H1 (cell line): ENCODE data around the gene MRM2. TPM values are rescaled to one million over a fixed set of nuclear protein-coding genes. Genes with fewer than 3 reads are reported as not detected.

Experiments
- CEBPB ChIP-seq: IDR thresholded peaks from 2 replicates; pipeline ENCODE4 v1.6.1; 2012; ENCODE audit warnings: low read depth, low read length
- JUND ChIP-seq: IDR thresholded peaks from 2 replicates; pipeline ENCODE4 v1.6.1; 2011; ENCODE audit warnings: mild to moderate bottlenecking, improper control_type of control experiment, low read length
- TCF12 ChIP-seq: IDR thresholded peaks from 2 replicates; pipeline ENCODE4 v1.6.1; 2011; ENCODE audit warnings: low read depth, mild to moderate bottlenecking, low read length
- polyA plus RNA-seq, 7 experiments: library from polyadenylated mRNA; depleted of rRNA in 3 of 7; stranded (reverse) in 5 of 7; unstranded in 2 of 7; fragments of >200 nt in 5 of 7; fragments of 200-250 nt in 2 of 7; gene quantifications; 1 replicate in 5 of 7; 2 replicates in 1 of 7; 4 replicates in 1 of 7; pipeline versions ENCODE4 v1.2.1 to v1.2.3, GENCODE V29; 2011 to 2013; ENCODE audit warnings: missing spikeins in 2 of 7, mixed read lengths in 2 of 7
- total RNA-seq: library from RNA; stranded (reverse); fragmentation: NEBNext Ultra II Directional; extraction: Animal tissue kit (Norgen Biotek cat#: 25700); gene quantifications from 2 replicates; pipeline ENCODE4 v1.2.1, GENCODE V29; 2021
- TF ChIP-seq, protein P1 (sequence below): IDR thresholded peaks from 2 replicates; pipeline ENCODE4 v1.6.1; 2011; ENCODE audit warnings: low read length, improper control_type of control experiment
- TF ChIP-seq, protein P2 (sequence below): IDR thresholded peaks from 2 replicates; pipeline ENCODE4 v1.6.1; 2012; ENCODE audit warnings: inconsistent platforms

The MRM2 gene
- total and polyA plus RNA-seq, 2 of the 8 experiments (the other 6 are each of a cell fraction or from before 2014, with no cell fraction given): 17.2 to 38.6 TPM

DNA sequence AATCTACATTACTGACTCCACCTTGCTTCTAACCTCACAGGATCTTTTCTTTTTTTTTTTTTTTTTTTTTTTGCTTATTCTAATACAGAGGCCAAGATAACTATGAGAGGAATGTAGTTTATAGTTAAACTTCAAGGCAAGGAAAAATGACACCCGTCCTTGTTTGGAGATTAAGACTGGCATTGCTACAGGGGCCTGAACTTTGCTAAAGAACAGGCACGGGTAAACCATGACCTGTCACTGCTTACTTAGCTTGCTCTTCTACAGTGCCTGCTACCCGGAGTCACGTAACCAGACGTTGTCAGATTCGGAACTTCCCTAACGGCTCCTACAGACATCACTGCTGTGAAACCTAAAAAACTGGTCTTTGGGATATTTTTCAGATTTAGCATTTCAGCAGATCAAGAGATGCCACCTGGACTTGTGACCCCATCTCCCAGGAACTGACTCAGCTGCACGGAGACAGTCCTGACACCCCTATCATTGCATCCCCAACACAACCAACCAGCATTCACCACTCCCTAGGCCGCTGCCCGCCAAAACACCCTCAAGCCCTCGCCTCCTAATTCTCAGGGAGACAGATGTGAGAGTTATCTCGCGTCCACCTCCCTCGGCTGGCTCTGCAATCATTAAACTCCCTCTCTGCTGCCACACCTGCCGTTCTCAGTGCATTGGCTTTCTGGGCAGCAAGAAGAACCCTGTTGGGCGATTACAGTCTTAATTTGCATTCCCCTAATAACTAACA, 36.8 kb downstream of the MRM2 start (continued):
- TF ChIP-seq, protein P1, sequence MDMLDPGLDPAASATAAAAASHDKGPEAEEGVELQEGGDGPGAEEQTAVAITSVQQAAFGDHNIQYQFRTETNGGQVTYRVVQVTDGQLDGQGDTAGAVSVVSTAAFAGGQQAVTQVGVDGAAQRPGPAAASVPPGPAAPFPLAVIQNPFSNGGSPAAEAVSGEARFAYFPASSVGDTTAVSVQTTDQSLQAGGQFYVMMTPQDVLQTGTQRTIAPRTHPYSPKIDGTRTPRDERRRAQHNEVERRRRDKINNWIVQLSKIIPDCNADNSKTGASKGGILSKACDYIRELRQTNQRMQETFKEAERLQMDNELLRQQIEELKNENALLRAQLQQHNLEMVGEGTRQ: no peak
- TF ChIP-seq CEBPB: no peak
- no peak for TF ChIP-seq JUND
- TF ChIP-seq, protein P2, sequence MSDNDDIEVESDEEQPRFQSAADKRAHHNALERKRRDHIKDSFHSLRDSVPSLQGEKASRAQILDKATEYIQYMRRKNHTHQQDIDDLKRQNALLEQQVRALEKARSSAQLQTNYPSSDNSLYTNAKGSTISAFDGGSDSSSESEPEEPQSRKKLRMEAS: no peak
- TF ChIP-seq TCF12: no peak
